Measurements from ENCODE around the gene UBE2J1. TPM values are rescaled to one million over a fixed set of nuclear protein-coding genes. Genes with fewer than 3 reads are reported as not detected.

UBE2J1 gene
- total and polyA plus RNA-seq, 10 of the 15 experiments (the other 5 are each of a cell fraction or from before 2014, with no cell fraction given): 48.7 to 131 (median 90.0) TPM

DNA sequence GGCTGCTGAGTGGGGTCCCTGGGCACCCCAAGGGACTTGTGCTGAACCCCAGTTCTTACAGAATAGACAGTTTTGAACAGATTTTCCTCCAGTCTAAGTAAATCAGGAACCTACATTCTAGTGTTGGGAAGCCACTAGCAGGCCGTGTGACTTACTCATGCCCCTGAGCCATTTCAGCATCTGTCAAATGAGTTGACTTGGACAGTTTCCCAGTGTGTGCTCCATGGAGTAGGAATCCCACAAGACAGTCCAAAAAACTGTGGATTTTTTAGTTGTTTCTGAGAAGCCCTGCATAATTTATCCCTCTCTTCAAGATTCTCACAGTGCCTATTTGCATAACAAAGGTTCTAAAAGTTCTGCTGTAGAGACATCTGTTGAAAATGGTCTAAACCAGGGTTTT, 39.5 kb downstream of the UBE2J1 start (continued):
- TF ChIP-seq TCF7 (IDR thresholded peaks at IDR 0.05; ENCODE audit: borderline replicate concordance): no peak

DNA sequence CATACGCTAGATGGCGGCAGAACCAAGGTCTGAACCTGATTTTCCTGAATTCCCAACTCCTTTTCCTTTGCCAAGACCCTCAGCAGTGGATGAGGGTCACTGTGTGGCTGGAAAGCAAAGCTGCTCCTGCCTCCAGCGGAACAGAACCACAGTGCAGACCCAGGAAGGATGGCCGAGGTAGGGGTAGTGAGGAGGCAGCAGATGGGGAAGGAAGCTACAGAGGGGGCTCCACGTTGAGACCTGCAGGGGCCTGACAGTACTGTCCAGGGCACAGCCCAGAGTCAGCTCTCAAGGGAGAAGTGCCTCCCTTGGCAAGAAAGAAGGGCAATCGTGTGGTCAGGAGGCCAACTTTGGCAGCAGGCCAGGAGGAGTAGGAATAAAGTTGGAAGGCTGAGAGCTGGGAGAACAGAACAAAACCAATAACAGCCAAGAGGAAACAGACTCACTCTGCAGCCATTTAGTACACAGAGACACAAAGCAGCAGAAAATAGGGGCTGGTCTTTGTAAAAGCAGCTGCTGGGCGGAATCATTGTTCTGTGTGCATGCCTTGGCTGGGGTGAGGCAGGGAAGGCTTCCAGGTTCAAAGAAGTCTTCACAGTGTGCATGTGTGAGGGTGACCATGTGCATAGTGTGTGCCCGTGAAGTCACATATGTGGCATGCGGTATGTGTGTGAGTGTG, 40.5 kb downstream of the UBE2J1 start:
- FAIRE-seq (no peak), DNase-seq (ENCODE audit: low read depth, low spot score) (no peak), ATAC-seq (no peak)
- ChIA-PET RAD21 (ENCODE audit: unreplicated experiment) (no interaction called here), SMC1A (ENCODE audit: uncharacterized antibody, unreplicated experiment) (interaction anchor here (0.7 kb wide), 1 partner anchor 820 kb away, joined by 3 read pairs; no protein-coding TSS in a partner anchor), POLR2A (no interaction called here), CTCF (interaction anchor here (1.2 kb wide), 1 partner anchor 60 kb away, joined by 3 read pairs; no protein-coding TSS in a partner anchor)
- in situ Hi-C loops (cut with MboI) (no loop called here), intact Hi-C loops (cut with micrococcal nuclease; ENCODE audit: unreplicated experiment) (no loop called here)
- Histone ChIP-seq H3K79me2 (ENCODE audit: control insufficient read depth, insufficient read depth, low read length) (no peaks in the 10 kb centered on the region), H3K4me2 (ENCODE audit: control insufficient read depth, insufficient read depth) (no peak overlapping the region), H3K9me3 (replicated peaks; ENCODE audit: control insufficient read depth, insufficient read depth, low read length) (no peaks in the 10 kb centered on the region), H3K4me3 (no peak overlapping the region), H4K20me1 (ENCODE audit: control insufficient read depth, insufficient read depth) (no peaks in the 10 kb centered on the region), H2AFZ (ENCODE audit: control insufficient read depth, low read depth, low read length) (no peak overlapping the region), H3K4me1 (ENCODE audit: control insufficient read depth, insufficient read depth, low read length) (no peaks in the 10 kb centered on the region; the same call in 1 of the 2 replicates), H3K9ac (ENCODE audit: control insufficient read depth, insufficient read depth, low read length) (no peak overlapping the region; the same call in 1 of the 2 replicates), H3K27me3 (replicated peaks in 1 of 2; ENCODE audit: control insufficient read depth in 2 of 2, insufficient read depth in 2 of 2, low read length in 1 of 2) (no peaks in the 10 kb centered on the region), H3K36me3 (ENCODE audit: control insufficient read depth in 2 of 2, insufficient read depth in 2 of 2, low read length in 1 of 2) (no peaks in the 10 kb centered on the region), H3K27ac (ENCODE audit: control insufficient read depth, insufficient read depth) (no peak overlapping the region)
- WGBS (ENCODE audit: insufficient coverage, insufficient replicate concordance, low lambda C conversion rate, missing lambda C conversion rate): 81% methylated on average over 9 of the region's 9 CpGs
- BruUV-seq (replicated peaks): no TSS peak
- no peak for TF ChIP-seq YBX1 (IDR thresholded peaks at IDR 0.05)
- TF ChIP-seq STAT3 (IDR thresholded peaks at IDR 0.05; ENCODE audit: low read depth, low read length): no peak
- TF ChIP-seq ZNF274 (IDR thresholded peaks at IDR 0.05; ENCODE audit: insufficient read depth, insufficient read length): no peak
- TF ChIP-seq, protein P1, sequence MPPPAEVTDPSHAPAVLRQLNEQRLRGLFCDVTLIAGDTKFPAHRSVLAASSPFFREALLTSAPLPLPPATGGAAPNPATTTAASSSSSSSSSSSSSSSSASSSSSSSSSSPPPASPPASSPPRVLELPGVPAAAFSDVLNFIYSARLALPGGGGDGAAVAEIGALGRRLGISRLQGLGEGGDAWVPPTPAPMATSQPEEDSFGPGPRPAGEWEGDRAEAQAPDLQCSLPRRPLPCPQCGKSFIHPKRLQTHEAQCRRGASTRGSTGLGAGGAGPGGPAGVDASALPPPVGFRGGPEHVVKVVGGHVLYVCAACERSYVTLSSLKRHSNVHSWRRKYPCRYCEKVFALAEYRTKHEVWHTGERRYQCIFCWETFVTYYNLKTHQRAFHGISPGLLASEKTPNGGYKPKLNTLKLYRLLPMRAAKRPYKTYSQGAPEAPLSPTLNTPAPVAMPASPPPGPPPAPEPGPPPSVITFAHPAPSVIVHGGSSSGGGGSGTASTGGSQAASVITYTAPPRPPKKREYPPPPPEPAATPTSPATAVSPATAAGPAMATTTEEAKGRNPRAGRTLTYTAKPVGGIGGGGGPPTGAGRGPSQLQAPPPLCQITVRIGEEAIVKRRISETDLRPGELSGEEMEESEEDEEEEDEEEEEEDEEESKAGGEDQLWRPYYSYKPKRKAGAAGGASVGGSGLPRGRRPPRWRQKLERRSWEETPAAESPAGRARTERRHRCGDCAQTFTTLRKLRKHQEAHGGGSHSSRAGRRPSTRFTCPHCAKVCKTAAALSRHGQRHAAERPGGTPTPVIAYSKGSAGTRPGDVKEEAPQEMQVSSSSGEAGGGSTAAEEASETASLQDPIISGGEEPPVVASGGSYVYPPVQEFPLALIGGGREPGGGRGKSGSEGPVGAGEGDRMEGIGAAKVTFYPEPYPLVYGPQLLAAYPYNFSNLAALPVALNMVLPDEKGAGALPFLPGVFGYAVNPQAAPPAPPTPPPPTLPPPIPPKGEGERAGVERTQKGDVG (CRISPR knock-in tag; IDR thresholded peaks at IDR 0.05): no peak
- TF ChIP-seq BHLHE40 (IDR thresholded peaks at IDR 0.05; ENCODE audit: borderline replicate concordance in 1 of 2, low read depth in 2 of 2, low read length in 1 of 2): no peak
- TF ChIP-seq, protein P2, sequence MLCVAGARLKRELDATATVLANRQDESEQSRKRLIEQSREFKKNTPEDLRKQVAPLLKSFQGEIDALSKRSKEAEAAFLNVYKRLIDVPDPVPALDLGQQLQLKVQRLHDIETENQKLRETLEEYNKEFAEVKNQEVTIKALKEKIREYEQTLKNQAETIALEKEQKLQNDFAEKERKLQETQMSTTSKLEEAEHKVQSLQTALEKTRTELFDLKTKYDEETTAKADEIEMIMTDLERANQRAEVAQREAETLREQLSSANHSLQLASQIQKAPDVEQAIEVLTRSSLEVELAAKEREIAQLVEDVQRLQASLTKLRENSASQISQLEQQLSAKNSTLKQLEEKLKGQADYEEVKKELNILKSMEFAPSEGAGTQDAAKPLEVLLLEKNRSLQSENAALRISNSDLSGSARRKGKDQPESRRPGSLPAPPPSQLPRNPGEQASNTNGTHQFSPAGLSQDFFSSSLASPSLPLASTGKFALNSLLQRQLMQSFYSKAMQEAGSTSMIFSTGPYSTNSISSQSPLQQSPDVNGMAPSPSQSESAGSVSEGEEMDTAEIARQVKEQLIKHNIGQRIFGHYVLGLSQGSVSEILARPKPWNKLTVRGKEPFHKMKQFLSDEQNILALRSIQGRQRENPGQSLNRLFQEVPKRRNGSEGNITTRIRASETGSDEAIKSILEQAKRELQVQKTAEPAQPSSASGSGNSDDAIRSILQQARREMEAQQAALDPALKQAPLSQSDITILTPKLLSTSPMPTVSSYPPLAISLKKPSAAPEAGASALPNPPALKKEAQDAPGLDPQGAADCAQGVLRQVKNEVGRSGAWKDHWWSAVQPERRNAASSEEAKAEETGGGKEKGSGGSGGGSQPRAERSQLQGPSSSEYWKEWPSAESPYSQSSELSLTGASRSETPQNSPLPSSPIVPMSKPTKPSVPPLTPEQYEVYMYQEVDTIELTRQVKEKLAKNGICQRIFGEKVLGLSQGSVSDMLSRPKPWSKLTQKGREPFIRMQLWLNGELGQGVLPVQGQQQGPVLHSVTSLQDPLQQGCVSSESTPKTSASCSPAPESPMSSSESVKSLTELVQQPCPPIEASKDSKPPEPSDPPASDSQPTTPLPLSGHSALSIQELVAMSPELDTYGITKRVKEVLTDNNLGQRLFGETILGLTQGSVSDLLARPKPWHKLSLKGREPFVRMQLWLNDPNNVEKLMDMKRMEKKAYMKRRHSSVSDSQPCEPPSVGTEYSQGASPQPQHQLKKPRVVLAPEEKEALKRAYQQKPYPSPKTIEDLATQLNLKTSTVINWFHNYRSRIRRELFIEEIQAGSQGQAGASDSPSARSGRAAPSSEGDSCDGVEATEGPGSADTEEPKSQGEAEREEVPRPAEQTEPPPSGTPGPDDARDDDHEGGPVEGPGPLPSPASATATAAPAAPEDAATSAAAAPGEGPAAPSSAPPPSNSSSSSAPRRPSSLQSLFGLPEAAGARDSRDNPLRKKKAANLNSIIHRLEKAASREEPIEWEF (IDR thresholded peaks at IDR 0.05; ENCODE audit: insufficient replicate concordance, low read depth, low read length): no peak
- no peak for TF ChIP-seq MTA3 (IDR thresholded peaks at IDR 0.05; ENCODE audit: borderline replicate concordance, low read length)
- no peak for TF ChIP-seq IKZF2 (IDR thresholded peaks at IDR 0.05)
- TF ChIP-seq, protein P3, sequence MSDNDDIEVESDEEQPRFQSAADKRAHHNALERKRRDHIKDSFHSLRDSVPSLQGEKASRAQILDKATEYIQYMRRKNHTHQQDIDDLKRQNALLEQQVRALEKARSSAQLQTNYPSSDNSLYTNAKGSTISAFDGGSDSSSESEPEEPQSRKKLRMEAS (IDR thresholded peaks at IDR 0.05; ENCODE audit: low read depth, low read length): no peak
- TF ChIP-seq SREBF2 (IDR thresholded peaks at IDR 0.05; ENCODE audit: low read length): no peak
- TF ChIP-seq CREB1 (IDR thresholded peaks at IDR 0.05; ENCODE audit: low read depth): no peak
- no peak for TF ChIP-seq SMAD5 (IDR thresholded peaks at IDR 0.05; ENCODE audit: low read depth)
- TF ChIP-seq HDGF (IDR thresholded peaks at IDR 0.05): no peak
- TF ChIP-seq HDAC6 (IDR thresholded peaks at IDR 0.05; ENCODE audit: unreplicated experiment): no peak
- no peak for TF ChIP-seq DPF2 (IDR thresholded peaks at IDR 0.05)
